SK-N-SH (cell line): Measurements from ENCODE around the gene HSD17B4.

Experiments
- CTCF ChIP-seq: fragments of 200-600 bp; sonication (generic); IDR thresholded peaks from 2 replicates; pipeline ENCODE4 v1.6.1; 2017; ENCODE audit warnings: antibody characterized with exemption, mild to moderate bottlenecking, moderate library complexity
- EZH2phosphoT487 ChIP-seq: fragments of 200-600 bp; sonication (generic); IDR thresholded peaks from 2 replicates; pipeline ENCODE4 v1.6.1; 2017; ENCODE audit warnings: low read depth, mixed run types, mild to moderate bottlenecking, antibody characterized with exemption, moderate library complexity, borderline replicate concordance
- FOXJ3 ChIP-seq: sonication (generic); formaldehyde crosslinking; IDR thresholded peaks from 2 replicates; pipeline ENCODE4 v1.5.1; 2020; ENCODE audit warnings: mild to moderate bottlenecking, missing genetic modification reagents
- MXI1 ChIP-seq: IDR thresholded peaks from 2 replicates; pipeline ENCODE4 v1.6.1; 2012; ENCODE audit warnings: mild to moderate bottlenecking, low read depth, low read length, improper control_type of control experiment
- POLR2AphosphoS5 ChIP-seq: IDR thresholded peaks from 2 replicates; pipeline ENCODE4 v1.6.1; 2012; ENCODE audit warnings: low read depth, low read length
- RFX5 ChIP-seq: IDR thresholded peaks from 2 replicates; pipeline ENCODE4 v1.6.1; 2012; ENCODE audit warnings: mild to moderate bottlenecking, improper control_type of control experiment, low read length
- USF2 ChIP-seq: fragments of 150-350 bp; IDR thresholded peaks from 2 replicates; pipeline ENCODE4 v1.6.1; 2017; ENCODE audit warnings: antibody characterized with exemption, low read length, low read depth, borderline replicate concordance
- ZBTB33 ChIP-seq: IDR thresholded peaks from 2 replicates; pipeline ENCODE4 v1.4.0; 2012; ENCODE audit warnings: low read depth, borderline replicate concordance

- TF ChIP-seq RFX5 (no peak), CTCF (no peak), EZH2phosphoT487 (no peak), POLR2AphosphoS5 (no peak), FOXJ3 (CRISPR knock-in tag) (no peak), USF2 (no peak), MXI1 (no peak), ZBTB33 (no peak)
These were observed 75.1 kb downstream of the HSD17B4 start for GRCh38 chr5:119527351-119527750.
